Neural progenitor cell (in vitro differentiated cells): ENCODE data around the gene FAM8A1. TPM values are rescaled to one million over a fixed set of nuclear protein-coding genes. Genes with fewer than 3 reads are reported as not detected.

ENCODE experiments used
- DNase-seq: peaks from one replicate; pipeline ENCODE4 v3.0.0-alpha.2; 2016; ENCODE audit warnings: low spot score
- H2AFZ ChIP-seq: fragments of 200-600 bp; sonication (generic); replicated peaks from 2 replicates; pipeline ENCODE4 v1.6.1; 2016; ENCODE audit warnings: antibody characterized with exemption
- H3F3A ChIP-seq: fragments of 200-600 bp; sonication (generic); 2 replicates; pipeline ENCODE4 v1.6.1; 2016; ENCODE audit warnings: antibody characterized with exemption, low read depth
- H3K27ac ChIP-seq: fragments of 200-600 bp; sonication (generic); 2 replicates; pipeline ENCODE4 v1.5.1; 2016; ENCODE audit warnings: mild to moderate bottlenecking
- H3K27me3 ChIP-seq: fragments of 200-600 bp; sonication (generic); 2 replicates; pipeline ENCODE4 v1.6.1; 2016; ENCODE audit warnings: mild to moderate bottlenecking, moderate library complexity
- H3K36me3 ChIP-seq: fragments of 200-600 bp; sonication (generic); 2 replicates; pipeline ENCODE4 v1.5.1; 2016
- H3K4me1 ChIP-seq: fragments of 200-600 bp; sonication (generic); 2 replicates; pipeline ENCODE4 v1.6.1; 2016; ENCODE audit warnings: mixed run types
- H3K4me2 ChIP-seq: fragments of 200-600 bp; sonication (generic); 2 replicates; pipeline ENCODE4 v1.6.1; 2016
- H3K4me3 ChIP-seq: fragments of 200-600 bp; sonication (generic); 2 replicates; pipeline ENCODE4 v1.5.1; 2016
- H3K79me2 ChIP-seq: fragments of 200-600 bp; sonication (generic); 2 replicates; pipeline ENCODE4 v1.6.1; 2016; ENCODE audit warnings: low read depth
- H3K9ac ChIP-seq: fragments of 200-600 bp; sonication (generic); 2 replicates; pipeline ENCODE4 v1.6.1; 2016
- H3K9me3 ChIP-seq: fragments of 200-600 bp; sonication (generic); 2 replicates; pipeline ENCODE4 v1.5.1; 2016; ENCODE audit warnings: low read depth
- H4K20me1 ChIP-seq: fragments of 200-600 bp; sonication (generic); 2 replicates; pipeline ENCODE4 v1.6.1; 2016; ENCODE audit warnings: low read depth
- H3K27ac Mint-ChIP-seq: 3 replicates; pipeline ENCODE4 v1.8.0; 2021; ENCODE audit warnings: mixed read lengths
- H3K27me3 Mint-ChIP-seq: 2 replicates; pipeline ENCODE4 v1.8.0; 2022; ENCODE audit warnings: low read depth, mild to moderate bottlenecking, inconsistent platforms, moderate library complexity, mixed read lengths; ENCODE audit not compliant: insufficient read depth
- H3K36me3 Mint-ChIP-seq: 3 replicates; pipeline ENCODE4 v1.8.0; 2021; ENCODE audit warnings: mixed read lengths
- H3K4me1 Mint-ChIP-seq: 3 replicates; pipeline ENCODE4 v1.8.0; 2021; ENCODE audit warnings: mixed read lengths
- H3K4me3 Mint-ChIP-seq: 3 replicates; pipeline ENCODE4 v1.8.0; 2021; ENCODE audit warnings: mild to moderate bottlenecking, moderate library complexity, mixed read lengths
- H3K9me3 Mint-ChIP-seq: 3 replicates; pipeline ENCODE4 v1.8.0; 2020; ENCODE audit warnings: mixed read lengths
- CTCF ChIP-seq: fragments of 200-600 bp; sonication (generic); IDR thresholded peaks from 2 replicates; pipeline ENCODE4 v1.5.1; 2017; ENCODE audit warnings: antibody characterized with exemption, mild to moderate bottlenecking
- EZH2 ChIP-seq: fragments of 200-600 bp; sonication (generic); IDR thresholded peaks from 2 replicates; pipeline ENCODE4 v1.6.1; 2017; ENCODE audit warnings: antibody characterized with exemption, mild to moderate bottlenecking, moderate library complexity
- EZH2phosphoT487 ChIP-seq: fragments of 200-600 bp; sonication (generic); IDR thresholded peaks from 2 replicates; pipeline ENCODE4 v1.6.1; 2017; ENCODE audit warnings: antibody characterized with exemption
- total RNA-seq: library from RNA; depleted of rRNA; stranded (reverse); fragments of >200 nt; gene quantifications from 2 replicates; pipeline ENCODE4 v1.2.3, GENCODE V29; 2015; ENCODE audit warnings: low replicate concordance

FAM8A1 gene
- total RNA-seq: 18.0 and 22.9 TPM in 2 replicates

GRCh38 chr6:17599877-17600526, at the start of gene FAM8A1:
Gene FAM8A1 (plus strand): TSS chr6:17600302. CDS start chr6:17600410, 108 bp downstream.
- H3K27me3 Mint-ChIP-seq: no peaks in the 10 kb centered on the region
- no peaks in the 10 kb centered on the region for H3K27me3 ChIP-seq
- peaks cover 11% of the 10 kb centered on the region for H3K79me2 ChIP-seq
- peak; percentile 96 for DNase-seq
- H3F3A ChIP-seq: peaks cover 19% of the 10 kb centered on the region
- H3K36me3 ChIP-seq: no peaks in the 10 kb centered on the region
- no peaks in the 10 kb centered on the region for H3K9me3 ChIP-seq
- peaks cover 11% of the 10 kb centered on the region for H3K36me3 Mint-ChIP-seq
- H3K9ac ChIP-seq: peak within 1 kb of the TSS; percentile 43
- H2AFZ ChIP-seq: peak within 1 kb of the TSS; percentile 88
- peak within 1 kb of the TSS; percentile 94 for H3K4me3 Mint-ChIP-seq
- H3K4me2 ChIP-seq: peak within 1 kb of the TSS; percentile 91
- H3K4me1 Mint-ChIP-seq: peaks cover 21% of the 10 kb centered on the region
- peak; percentile 2 for TF ChIP-seq EZH2phosphoT487
- TF ChIP-seq CTCF: peak; percentile 56
- TF ChIP-seq EZH2: no peak
- peaks cover 4% of the 10 kb centered on the region for H4K20me1 ChIP-seq
- H3K27ac ChIP-seq: peak within 1 kb of the TSS; percentile 1
- peak within 1 kb of the TSS; percentile 91 for H3K27ac Mint-ChIP-seq
- peaks cover 10% of the 10 kb centered on the region for H3K4me1 ChIP-seq
- no peaks in the 10 kb centered on the region for H3K9me3 Mint-ChIP-seq
- peak within 1 kb of the TSS; percentile 72 for H3K4me3 ChIP-seq

DNA sequence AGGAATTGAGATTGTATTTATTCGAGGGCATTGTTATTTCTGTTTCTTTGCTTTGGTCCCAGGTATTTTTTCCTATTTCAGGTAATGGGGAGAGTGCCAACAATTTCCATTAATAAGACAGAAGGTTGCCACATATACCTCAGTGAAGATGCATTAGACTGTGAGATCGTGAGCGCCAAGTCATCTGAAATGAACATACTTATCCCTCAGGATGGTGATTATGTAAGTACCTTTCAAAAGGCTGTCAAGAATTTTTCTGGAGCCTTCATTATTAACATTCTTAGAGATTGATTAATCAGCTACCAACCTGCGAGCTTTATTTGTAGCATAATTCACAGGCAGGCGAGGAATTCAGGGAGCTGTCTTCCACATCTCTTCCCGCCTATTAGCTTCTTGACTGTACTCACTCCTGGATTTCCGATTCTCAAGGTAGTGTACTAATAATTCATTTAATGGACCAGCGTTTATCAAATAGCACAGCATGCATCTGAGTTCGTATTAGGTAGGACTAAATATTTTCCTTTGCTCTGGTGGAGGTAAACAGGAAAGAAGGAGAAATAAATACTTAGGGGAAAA, 48.6 kb upstream of the FAM8A1 start:
- Histone ChIP-seq H2AFZ (no peak overlapping the region), H3K27ac (no peak overlapping the region), H3K36me3 (no peaks in the 10 kb centered on the region), H3K27me3 (no peaks in the 10 kb centered on the region), H3K79me2 (no peaks in the 10 kb centered on the region), H3K4me2 (no peak overlapping the region), H3K9ac (no peak overlapping the region), H3K4me3 (no peak overlapping the region), H3F3A (no peaks in the 10 kb centered on the region), H3K4me1 (no peaks in the 10 kb centered on the region), H3K9me3 (no peaks in the 10 kb centered on the region), H4K20me1 (no peaks in the 10 kb centered on the region)
- Mint-ChIP-seq H3K4me3 (no peak overlapping the region), H3K27me3 (no peaks in the 10 kb centered on the region), H3K4me1 (no peaks in the 10 kb centered on the region), H3K9me3 (no peaks in the 10 kb centered on the region), H3K27ac (no peak overlapping the region), H3K36me3 (peaks cover 26% of the 10 kb centered on the region)
- DNase-seq: no peak
- TF ChIP-seq EZH2 (no peak), EZH2phosphoT487 (no peak), CTCF (no peak)

- no peak for TF ChIP-seq EZH2phosphoT487
- TF ChIP-seq CTCF: no peak
- no peak for TF ChIP-seq EZH2
- no peaks in the 10 kb centered on the region for H3K79me2 ChIP-seq
- no peaks in the 10 kb centered on the region for H3K9me3 Mint-ChIP-seq
These were observed 47.2 kb upstream of the FAM8A1 start for GRCh38 chr6:17552861-17553260.

More at GRCh38 chr6:17552861-17553260, 47.2 kb upstream of the FAM8A1 start:
- Histone ChIP-seq H3K27ac (no peak overlapping the region), H3K36me3 (no peaks in the 10 kb centered on the region), H2AFZ (no peak overlapping the region), H3K4me3 (no peak overlapping the region), H3K9ac (no peak overlapping the region), H3K4me2 (no peak overlapping the region), H3K9me3 (no peaks in the 10 kb centered on the region), H3F3A (no peaks in the 10 kb centered on the region), H3K4me1 (no peaks in the 10 kb centered on the region), H4K20me1 (no peaks in the 10 kb centered on the region), H3K27me3 (no peaks in the 10 kb centered on the region)
- H3K27me3 Mint-ChIP-seq: no peaks in the 10 kb centered on the region
- no peak overlapping the region for H3K4me3 Mint-ChIP-seq
- H3K36me3 Mint-ChIP-seq: peaks cover 27% of the 10 kb centered on the region
- DNase-seq: no peak
- H3K27ac Mint-ChIP-seq: no peak overlapping the region
- H3K4me1 Mint-ChIP-seq: no peaks in the 10 kb centered on the region
